Measurements from ENCODE around the gene SLC17A5.
"Not testable (repeated sequence)": the region's sequence is repeated elsewhere in the genome, so short reads cannot be mapped to it uniquely, and the experiment has no call there.

The SLC17A5 gene

GRCh38 chr6:73653571-73654424 is at the start of gene SLC17A5:
SLC17A5 (minus strand) TSS chr6:73653992; CDS start chr6:73653886, 106 bp downstream.
- peak within 1 kb of the TSS; percentile 96 for H3K4me3 ChIP-seq (ENCODE audit: low read length)
- TF ChIP-seq ZNF274 (IDR thresholded peaks at IDR 0.05; ENCODE audit: low read depth, low read length): no peak

GRCh38 chr6:73703466-73703865 is 49.7 kb upstream of the SLC17A5 start:
- TF ChIP-seq ZNF274 (IDR thresholded peaks at IDR 0.05; ENCODE audit: low read depth, low read length): no peak
- H3K4me3 ChIP-seq (ENCODE audit: low read length): no peak overlapping the region

GRCh38 chr6:73702444-73702843 is 48.7 kb upstream of the SLC17A5 start:
- H3K4me3 ChIP-seq (ENCODE audit: low read length): no peak overlapping the region
- no peak for TF ChIP-seq ZNF274 (IDR thresholded peaks at IDR 0.05; ENCODE audit: low read depth, low read length)

GRCh38 chr6:73699676-73700459 is 46.1 kb upstream of the SLC17A5 start:
- no peak for TF ChIP-seq ZNF274 (IDR thresholded peaks at IDR 0.05; ENCODE audit: low read depth, low read length)

GRCh38 chr6:73696966-73697655 is 43.3 kb upstream of the SLC17A5 start:
- no peak for TF ChIP-seq ZNF274 (IDR thresholded peaks at IDR 0.05; ENCODE audit: low read depth, low read length)
- peak overlapping the region; percentile 44 for H3K4me3 ChIP-seq (ENCODE audit: low read length)

More at GRCh38 chr6:73699676-73700459, 46.1 kb upstream of the SLC17A5 start:
- H3K4me3 ChIP-seq (ENCODE audit: low read length): no peak overlapping the region

- H3K4me3 ChIP-seq (ENCODE audit: low read length): peak within 1 kb of the TSS; percentile 44
- TF ChIP-seq ZNF274 (IDR thresholded peaks at IDR 0.05; ENCODE audit: low read depth, low read length): no peak
These were observed 42.0 kb upstream of the SLC17A5 start, which contains the start of gene CD109 for GRCh38 chr6:73695619-73696421. CD109 (plus strand) TSS chr6:73696203; CDS start chr6:73696216, 13 bp downstream.

- TF ChIP-seq ZNF274 (IDR thresholded peaks at IDR 0.05; ENCODE audit: low read depth, low read length): no peak
- no peak overlapping the region for H3K4me3 ChIP-seq (ENCODE audit: low read length)
These were observed 41.1 kb upstream of the SLC17A5 start for GRCh38 chr6:73694711-73695411.

- TF ChIP-seq ZNF274 (IDR thresholded peaks at IDR 0.05; ENCODE audit: low read depth, low read length): no peak
- H3K4me3 ChIP-seq (ENCODE audit: low read length): no peak overlapping the region
These were observed 37.7 kb upstream of the SLC17A5 start for GRCh38 chr6:73691512-73691911.

GRCh38 chr6:73690056-73690455 is 36.3 kb upstream of the SLC17A5 start:
- TF ChIP-seq ZNF274 (IDR thresholded peaks at IDR 0.05; ENCODE audit: low read depth, low read length): no peak
- no peak overlapping the region for H3K4me3 ChIP-seq (ENCODE audit: low read length)

- H3K4me3 ChIP-seq (ENCODE audit: low read length): no peak overlapping the region
- TF ChIP-seq ZNF274 (IDR thresholded peaks at IDR 0.05; ENCODE audit: low read depth, low read length): no peak
These were observed 34.6 kb upstream of the SLC17A5 start for GRCh38 chr6:73688351-73688750.

- H3K4me3 ChIP-seq (ENCODE audit: low read length): not testable (repeated sequence)
These were observed 29.8 kb upstream of the SLC17A5 start for GRCh38 chr6:73683574-73683973.

GRCh38 chr6:73680289-73680918 is 26.6 kb upstream of the SLC17A5 start:
- H3K4me3 ChIP-seq (ENCODE audit: low read length): no peak overlapping the region
- TF ChIP-seq ZNF274 (IDR thresholded peaks at IDR 0.05; ENCODE audit: low read depth, low read length): no peak

GRCh38 chr6:73679846-73680245 is 26.1 kb upstream of the SLC17A5 start:
- not testable (repeated sequence) for H3K4me3 ChIP-seq (ENCODE audit: low read length)

All from GM08714 (cell line).